HG03457 (cell line): Measurements from ENCODE around the gene SPINT1.
A peak's percentile ranks its signal among the peaks of the same experiment; 100 is the strongest.

Source experiments
- ATAC-seq: cut with Tn5 transposase; IDR thresholded peaks from one replicate; pipeline ENCODE4 v1.9.1; 2021; ENCODE audit warnings: moderate number of reproducible peaks; ENCODE audit not compliant: unreplicated experiment

The SPINT1 gene

GRCh38 chr15:40891138-40891537 lies 47.3 kb downstream of the SPINT1 start:
- no peak for ATAC-seq

GRCh38 chr15:40891810-40892446 lies 48.1 kb downstream of the SPINT1 start:
- ATAC-seq = no peak

GRCh38 chr15:40892447-40893012 lies 48.7 kb downstream of the SPINT1 start:
- no peak for ATAC-seq

- no peak for ATAC-seq
Measured at GRCh38 chr15:40893019-40893670, 49.3 kb downstream of the SPINT1 start.

- peak; percentile 72 for ATAC-seq
Measured at GRCh38 chr15:40893733-40894680, 50.2 kb downstream of the SPINT1 start, which contains the start of gene VPS18. VPS18 (plus strand) TSS chr15:40894450; CDS start chr15:40894769, 319 bp downstream.

- no peak for ATAC-seq
Measured at GRCh38 chr15:40894681-40895448, 51.0 kb downstream of the SPINT1 start.

- ATAC-seq = no peak
Measured at GRCh38 chr15:40899536-40900207, 55.8 kb downstream of the SPINT1 start.

GRCh38 chr15:40900256-40901052 lies 56.6 kb downstream of the SPINT1 start:
- no peak for ATAC-seq

- ATAC-seq = no peak
Measured at GRCh38 chr15:40901053-40901443, 57.2 kb downstream of the SPINT1 start.

- no peak for ATAC-seq
Measured at GRCh38 chr15:40902605-40903561, 59.0 kb downstream of the SPINT1 start.

- no peak for ATAC-seq
Measured at GRCh38 chr15:40904552-40905201, 60.8 kb downstream of the SPINT1 start.

- ATAC-seq = peak; percentile 47
Measured at GRCh38 chr15:40906091-40906990, 62.5 kb downstream of the SPINT1 start.

GRCh38 chr15:40906991-40907802 lies 63.3 kb downstream of the SPINT1 start:
- ATAC-seq = no peak
